K562 (cell line): ENCODE results near the gene PRSS1. TPM values are rescaled to one million over a fixed set of nuclear protein-coding genes. Genes with fewer than 3 reads are reported as not detected.

Experiments used
- ATAC-seq: fragments of 200-7000 bp; cut with Tn5 transposase; 3 replicates; pipeline ENCODE4 v1.9.1; 2020; ENCODE audit warnings: moderate library complexity
- BruUV-seq: library from RNA; stranded (reverse); fragments of 400-500 nt; replicated peaks from 2 replicates; lab custom pipeline; 2021; lab: Mats Ljungman, UMichigan
- CTCF ChIA-PET: fragments of 300-600 bp; formaldehyde crosslinking; extraction: SDS; loops from one replicate; lab custom pipeline; 2021; ENCODE audit warnings: low intra/inter-chr PET ratio; lab: Yijun Ruan, JAX
- POLR2A ChIA-PET: fragments of 300-600, 350-650 bp; sonication (Branson Sonifier 250); formaldehyde crosslinking; extraction: SDS; loops from one replicate; lab custom pipeline; 2021; ENCODE audit warnings: antibody characterized with exemption, inconsistent platforms; lab: Yijun Ruan, JAX
- DNase-seq, 4 experiments: peaks; one replicate each; pipeline versions ENCODE4 v3.0.0 to v3.0.0-alpha.2; 2011 to 2018; ENCODE audit warnings: low spot score in 3 of 4, mixed read lengths in 3 of 4; ENCODE audit errors: extremely low read depth in 1 of 4
- FAIRE-seq: peaks from 2 replicates; lab custom pipeline; 2011; peaks lifted over from hg19 to GRCh38; lab: Jason Lieb, UNC
- H2AFZ ChIP-seq: 2 replicates; pipeline ENCODE4 v1.6.0; 2011; ENCODE audit warnings: low read depth, low read length, control low read depth, inconsistent platforms
- H3K27ac ChIP-seq: fragments of 200-600 bp; 3 replicates; pipeline ENCODE4 v1.8.0; 2011; ENCODE audit warnings: low read depth, mild to moderate bottlenecking, control low read depth, inconsistent platforms, low read length, moderate library complexity, mixed read lengths; ENCODE audit errors: extremely low read depth
- H3K27me3 ChIP-seq, 2 experiments: fragments of 300-600 bp in 1 of 2; 2 replicates in 1 of 2; 3 replicates in 1 of 2; pipeline versions ENCODE4 v1.6.0 to v1.8.0; 2011; ENCODE audit warnings: inconsistent platforms in 2 of 2, low read length in 2 of 2, mild to moderate bottlenecking in 1 of 2, mixed read lengths in 1 of 2, moderate library complexity in 1 of 2; ENCODE audit not compliant: control insufficient read depth in 2 of 2, insufficient read depth in 2 of 2
- H3K36me3 ChIP-seq: fragments of 300-600 bp; 3 replicates; pipeline ENCODE4 v1.8.0; 2011; ENCODE audit warnings: mild to moderate bottlenecking, low read length, inconsistent platforms; ENCODE audit not compliant: control insufficient read depth, insufficient read depth
- H3K4me1 ChIP-seq, 2 experiments: fragments of 200-600 bp in 1 of 2; replicated peaks in 1 of 2; 2 replicates in 1 of 2; 3 replicates in 1 of 2; pipeline versions ENCODE4 v1.5.1 to v1.8.0; 2011; ENCODE audit warnings: inconsistent platforms in 2 of 2, low read length in 2 of 2, mild to moderate bottlenecking in 1 of 2, mixed read lengths in 1 of 2, moderate library complexity in 1 of 2; ENCODE audit not compliant: control insufficient read depth in 2 of 2, insufficient read depth in 2 of 2
- H3K4me2 ChIP-seq: 2 replicates; pipeline ENCODE4 v1.6.1; 2011; ENCODE audit warnings: low read length, control low read depth, inconsistent platforms, mixed read lengths; ENCODE audit not compliant: insufficient read depth
- H3K4me3 ChIP-seq: fragments of 200-600 bp; sonication (generic), shearing (Covaris generic); 2 replicates; pipeline ENCODE4 v1.5.1; 2016; ENCODE audit warnings: control low read depth, inconsistent platforms
- H3K79me2 ChIP-seq: fragments of 200-600 bp; 3 replicates; pipeline ENCODE4 v1.8.0; 2011; ENCODE audit warnings: low read length, inconsistent platforms; ENCODE audit not compliant: control insufficient read depth, insufficient read depth
- H3K9ac ChIP-seq, 2 experiments: 2 replicates each; pipeline versions ENCODE4 v1.6.0 to v1.6.1; 2011; ENCODE audit warnings: low read depth in 2 of 2, low read length in 2 of 2, control low read depth in 1 of 2, inconsistent platforms in 1 of 2, mild to moderate bottlenecking in 1 of 2, mixed read lengths in 1 of 2; ENCODE audit not compliant: insufficient read depth in 1 of 2
- H3K9me1 ChIP-seq: one replicate; pipeline ENCODE4 v1.6.0; 2011; ENCODE audit warnings: inconsistent platforms, mild to moderate bottlenecking, low read length, moderate library complexity; ENCODE audit not compliant: control insufficient read depth, insufficient read depth
- H3K9me3 ChIP-seq: replicated peaks from 2 replicates; pipeline ENCODE4 v1.5.1; 2011; ENCODE audit warnings: low read depth, low read length, inconsistent platforms; ENCODE audit not compliant: control insufficient read depth, insufficient read depth
- H4K20me1 ChIP-seq: replicated peaks from 2 replicates; pipeline ENCODE4 v1.6.1; 2011; ENCODE audit warnings: low read length, inconsistent platforms, mixed read lengths; ENCODE audit not compliant: control insufficient read depth, insufficient read depth
- CREB3 ChIP-seq: fragments of 450-650 bp; conservative IDR thresholded peaks from 2 replicates; pipeline ENCODE4 v1.6.1; 2016; ENCODE audit warnings: missing genetic modification characterization, low read depth, mild to moderate bottlenecking, missing compliant biosample characterization, moderate library complexity
- RBM25 ChIP-seq: fragments of 200-400 bp; formaldehyde crosslinking; IDR thresholded peaks from 2 replicates; pipeline ENCODE4 v1.6.1; 2018; ENCODE audit warnings: low read length, low read depth, moderate library complexity; ENCODE audit not compliant: severe bottlenecking
- ZNF146 ChIP-seq: IDR thresholded peaks from one replicate; pipeline ENCODE4 v1.6.1; 2018; ENCODE audit warnings: missing compliant biosample characterization; ENCODE audit not compliant: unreplicated experiment
- WGBS: fragments of 100-300 bp; shearing (Covaris generic); methylation state at CpG from one replicate; pipeline ENCODE4 v1.1.6; 2016; ENCODE audit warnings: low coverage, mixed read lengths; ENCODE audit not compliant: insufficient coverage; ENCODE audit errors: missing lambda C conversion rate; 5-methylcytosine and 5-hydroxymethylcytosine counted together
- in situ Hi-C: fragments of 300-500 bp; cut with MboI; formaldehyde crosslinking; loops from 4 replicates; pipeline ENCODE4 v1.15.0; 2018; ENCODE audit warnings: inconsistent platforms, mixed read lengths
- intact Hi-C: fragments of 100-400 bp; cut with micrococcal nuclease; formaldehyde crosslinking; loops from 2 replicates; pipeline ENCODE4 v1.14.2; 2022
- polyA plus RNA-seq, 8 experiments: library from polyadenylated mRNA; depleted of rRNA in 4 of 8; stranded (reverse) in 5 of 8; unstranded in 3 of 8; fragments of >200 nt; fragmentation: Nextera tagmentation in 2 of 8; fragmentation: Illumina TruSeq in 1 of 8; extraction: Ambion mirVana in 2 of 8; extraction: Trizol in 1 of 8; gene quantifications; 2 replicates each; pipeline versions ENCODE4 v1.2.1 to v1.2.3, GENCODE V29; 2011 to 2014; ENCODE audit warnings: inconsistent platforms in 1 of 8, missing spikeins in 1 of 8
- total RNA-seq, 7 experiments: library from RNA; depleted of rRNA in 6 of 7; stranded (reverse); fragments of >200 nt in 6 of 7; fragmentation: Illumina TruSeq in 2 of 7; extraction: Trizol in 2 of 7; gene quantifications; 2 replicates each; pipeline versions ENCODE4 v1.2.1 to v1.2.3, GENCODE V29; 2011 to 2021; ENCODE audit warnings: low replicate concordance in 1 of 7
- TF ChIP-seq, protein P1 (sequence below): sonication (generic); IDR thresholded peaks from 2 replicates; pipeline ENCODE4 v1.6.1; 2016
- TF ChIP-seq, protein P2 (sequence below): sonication (generic); formaldehyde crosslinking; IDR thresholded peaks from 2 replicates; pipeline ENCODE4 v1.8.1; 2023; ENCODE audit warnings: missing genetic modification reagents, mild to moderate bottlenecking, borderline replicate concordance

The PRSS1 gene
- total and polyA plus RNA-seq, 9 of the 15 experiments (the other 6 are each of a cell fraction or from before 2014, with no cell fraction given), result 0.07 to 6.6 (median 0.20) TPM; not detected in 6

GRCh38 chr7:142777318-142777717 lies 28.0 kb downstream of the PRSS1 start:
- no peak for DNase-seq
- Histone ChIP-seq H3K36me3 (no peaks in the 10 kb centered on the region), H3K79me2 (no peaks in the 10 kb centered on the region), H3K27ac (no peak overlapping the region), H3K4me1 (no peaks in the 10 kb centered on the region; a peak in 1 of 5 replicates), H3K9ac (no peak overlapping the region), H3K9me3 (no peaks in the 10 kb centered on the region), H3K4me2 (no peak overlapping the region), H2AFZ (no peak overlapping the region), H3K4me3 (no peak overlapping the region), H4K20me1 (no peaks in the 10 kb centered on the region; the same call in 1 of the 2 replicates), H3K27me3 (peaks cover 6 to 40% of the 10 kb centered on the region in 2 experiments), H3K9me1 (no peaks in the 10 kb centered on the region)
- ChIA-PET POLR2A (no interaction called here), CTCF (interaction anchor here (0.6 kb wide), 1 partner anchor 241 kb away, joined by 3 read pairs; no protein-coding TSS in a partner anchor)
- no TSS peak for BruUV-seq
- no peak for FAIRE-seq
- TF ChIP-seq, protein P1, sequence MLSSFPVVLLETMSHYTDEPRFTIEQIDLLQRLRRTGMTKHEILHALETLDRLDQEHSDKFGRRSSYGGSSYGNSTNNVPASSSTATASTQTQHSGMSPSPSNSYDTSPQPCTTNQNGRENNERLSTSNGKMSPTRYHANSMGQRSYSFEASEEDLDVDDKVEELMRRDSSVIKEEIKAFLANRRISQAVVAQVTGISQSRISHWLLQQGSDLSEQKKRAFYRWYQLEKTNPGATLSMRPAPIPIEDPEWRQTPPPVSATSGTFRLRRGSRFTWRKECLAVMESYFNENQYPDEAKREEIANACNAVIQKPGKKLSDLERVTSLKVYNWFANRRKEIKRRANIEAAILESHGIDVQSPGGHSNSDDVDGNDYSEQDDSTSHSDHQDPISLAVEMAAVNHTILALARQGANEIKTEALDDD, result no peak
- TF ChIP-seq CREB3 (tag) (no peak), RBM25 (peak; percentile 36), ZNF146 (peak; percentile 95)
- TF ChIP-seq, protein P2, sequence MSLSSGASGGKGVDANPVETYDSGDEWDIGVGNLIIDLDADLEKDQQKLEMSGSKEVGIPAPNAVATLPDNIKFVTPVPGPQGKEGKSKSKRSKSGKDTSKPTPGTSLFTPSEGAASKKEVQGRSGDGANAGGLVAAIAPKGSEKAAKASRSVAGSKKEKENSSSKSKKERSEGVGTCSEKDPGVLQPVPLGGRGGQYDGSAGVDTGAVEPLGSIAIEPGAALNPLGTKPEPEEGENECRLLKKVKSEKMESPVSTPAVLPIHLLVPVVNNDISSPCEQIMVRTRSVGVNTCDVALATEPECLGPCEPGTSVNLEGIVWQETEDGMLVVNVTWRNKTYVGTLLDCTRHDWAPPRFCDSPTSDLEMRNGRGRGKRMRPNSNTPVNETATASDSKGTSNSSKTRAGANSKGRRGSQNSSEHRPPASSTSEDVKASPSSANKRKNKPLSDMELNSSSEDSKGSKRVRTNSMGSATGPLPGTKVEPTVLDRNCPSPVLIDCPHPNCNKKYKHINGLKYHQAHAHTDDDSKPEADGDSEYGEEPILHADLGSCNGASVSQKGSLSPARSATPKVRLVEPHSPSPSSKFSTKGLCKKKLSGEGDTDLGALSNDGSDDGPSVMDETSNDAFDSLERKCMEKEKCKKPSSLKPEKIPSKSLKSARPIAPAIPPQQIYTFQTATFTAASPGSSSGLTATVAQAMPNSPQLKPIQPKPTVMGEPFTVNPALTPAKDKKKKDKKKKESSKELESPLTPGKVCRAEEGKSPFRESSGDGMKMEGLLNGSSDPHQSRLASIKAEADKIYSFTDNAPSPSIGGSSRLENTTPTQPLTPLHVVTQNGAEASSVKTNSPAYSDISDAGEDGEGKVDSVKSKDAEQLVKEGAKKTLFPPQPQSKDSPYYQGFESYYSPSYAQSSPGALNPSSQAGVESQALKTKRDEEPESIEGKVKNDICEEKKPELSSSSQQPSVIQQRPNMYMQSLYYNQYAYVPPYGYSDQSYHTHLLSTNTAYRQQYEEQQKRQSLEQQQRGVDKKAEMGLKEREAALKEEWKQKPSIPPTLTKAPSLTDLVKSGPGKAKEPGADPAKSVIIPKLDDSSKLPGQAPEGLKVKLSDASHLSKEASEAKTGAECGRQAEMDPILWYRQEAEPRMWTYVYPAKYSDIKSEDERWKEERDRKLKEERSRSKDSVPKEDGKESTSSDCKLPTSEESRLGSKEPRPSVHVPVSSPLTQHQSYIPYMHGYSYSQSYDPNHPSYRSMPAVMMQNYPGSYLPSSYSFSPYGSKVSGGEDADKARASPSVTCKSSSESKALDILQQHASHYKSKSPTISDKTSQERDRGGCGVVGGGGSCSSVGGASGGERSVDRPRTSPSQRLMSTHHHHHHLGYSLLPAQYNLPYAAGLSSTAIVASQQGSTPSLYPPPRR, result no peak
- in situ Hi-C loops, result loop anchor here (25.0 kb wide), 1 partner anchor 140 kb away; no protein-coding TSS in a partner anchor
- intact Hi-C loops, result no loop called here
- ATAC-seq, result no peak
- WGBS, result 7% methylated on average over 2 of the region's 2 CpGs
